Measurements from ENCODE around the gene SSTR3. TPM values are rescaled to one million over a fixed set of nuclear protein-coding genes. Genes with fewer than 3 reads are reported as not detected.
"Not testable (repeated sequence)": the region's sequence is repeated elsewhere in the genome, so short reads cannot be mapped to it uniquely, and the experiment has no call there.

Gene SSTR3
- under 1 TPM in 1 of 2 donors, not detected in 1; 0.17 TPM for total RNA-seq
- long read RNA-seq, result 0 reads

DNA sequence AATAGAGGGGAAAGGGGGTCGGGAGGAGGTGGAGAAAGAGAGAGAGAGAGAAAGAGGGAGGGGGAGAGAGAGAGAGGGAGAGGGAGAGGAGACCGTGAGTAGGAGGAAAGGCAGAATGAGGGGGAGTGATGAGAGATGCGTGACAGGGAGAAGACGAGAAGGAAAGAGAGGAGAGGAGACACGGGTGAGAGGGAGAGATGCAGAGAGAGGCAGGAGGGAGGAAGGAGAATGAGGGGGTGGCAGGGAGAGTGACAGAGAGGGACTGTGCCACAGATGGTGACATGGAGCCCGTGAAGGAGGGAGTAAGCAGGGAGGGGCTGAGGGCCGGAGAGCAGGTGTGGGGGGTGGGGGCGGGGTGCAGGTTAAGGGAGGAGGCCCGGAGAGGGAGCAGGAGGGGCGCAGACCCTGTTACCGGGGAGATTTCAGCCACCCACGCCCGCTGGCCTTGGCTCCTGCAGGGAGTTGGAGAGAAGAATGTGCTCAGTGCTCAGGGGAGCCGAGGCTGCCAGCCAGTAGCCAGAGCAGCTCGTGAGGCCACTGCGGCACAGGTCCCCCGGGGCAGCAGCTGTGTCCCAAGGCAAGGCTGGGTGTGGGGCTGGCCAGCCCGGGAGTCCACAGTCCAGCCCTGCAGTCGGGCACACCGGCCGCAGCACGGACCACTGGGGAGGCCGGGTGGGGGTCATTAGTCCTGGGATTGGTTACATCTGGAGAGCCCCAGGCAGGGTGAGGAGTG lies at the start of gene SSTR3:
SSTR3 (minus strand) TSS at position 304 of the 733 bp plus-strand sequence. CDS start 4,674 bp downstream, outside the sequence.
- DNase-seq (no peak), ATAC-seq (peak; percentile 21)
- intact Hi-C loops (cut with DNase I, micrococcal nuclease), result no loop called here

DNA sequence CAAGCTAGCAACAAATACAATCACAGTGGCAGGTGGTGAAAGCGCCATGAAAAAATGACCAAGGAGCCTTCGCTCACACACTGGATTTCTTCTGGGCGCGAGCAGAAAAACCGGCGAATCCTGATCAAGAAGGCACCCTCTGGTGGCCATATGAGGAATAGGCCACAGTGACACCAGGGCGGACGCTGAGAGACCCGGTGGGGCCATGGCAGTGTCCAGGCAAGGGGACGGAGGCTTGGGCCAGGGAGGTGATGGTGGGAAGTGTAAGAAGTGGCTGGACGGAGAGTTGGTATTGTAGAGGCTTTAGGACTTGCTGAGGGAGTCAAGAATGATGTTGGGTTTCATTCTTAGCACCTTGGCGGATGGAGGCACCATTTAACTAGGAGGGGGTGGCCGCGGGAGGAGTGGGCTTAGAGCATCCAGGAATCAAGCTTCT lies 48.6 kb upstream of the SSTR3 start:
- DNase-seq, result peak in 1 of 2 donors; percentile 68
- peak; percentile 72 for ATAC-seq

DNA sequence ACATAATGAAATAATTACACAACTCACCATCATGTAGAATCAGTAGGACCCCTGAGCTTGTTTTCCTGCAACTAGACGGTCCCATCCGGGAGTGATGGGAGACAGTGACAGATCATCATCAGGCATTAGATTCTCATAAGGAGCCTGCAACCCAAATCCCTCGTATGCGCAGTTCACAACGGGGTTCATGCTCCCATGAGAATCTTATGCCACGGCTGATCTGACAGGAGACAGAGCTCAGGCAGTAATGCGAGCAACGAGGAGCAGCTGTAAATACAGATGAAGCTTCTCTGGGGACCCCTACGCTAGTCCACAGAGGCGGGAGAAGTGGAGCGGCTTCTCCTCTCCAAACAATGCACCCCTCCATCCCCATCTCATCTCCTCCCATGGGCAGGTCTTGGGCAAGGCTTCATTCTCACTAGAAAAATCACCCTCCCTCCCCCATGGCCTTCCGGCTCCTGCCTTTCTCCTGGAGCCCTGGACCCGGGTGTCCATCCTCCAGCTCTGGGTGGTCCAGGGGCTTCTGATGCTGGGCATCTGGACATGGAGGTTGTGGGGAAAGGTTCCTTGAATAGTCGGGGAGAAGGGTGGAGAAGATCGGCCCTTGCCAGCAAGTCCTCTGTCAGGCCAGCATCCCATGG lies 48.0 kb upstream of the SSTR3 start:
- ATAC-seq, result no peak
- intact Hi-C loops (cut with DNase I, micrococcal nuclease), result no loop called here
- DNase-seq, result no peak

More for the DNA sequence above, 48.6 kb upstream of the SSTR3 start:
- intact Hi-C loops (cut with DNase I, micrococcal nuclease), result no loop called here

DNA sequence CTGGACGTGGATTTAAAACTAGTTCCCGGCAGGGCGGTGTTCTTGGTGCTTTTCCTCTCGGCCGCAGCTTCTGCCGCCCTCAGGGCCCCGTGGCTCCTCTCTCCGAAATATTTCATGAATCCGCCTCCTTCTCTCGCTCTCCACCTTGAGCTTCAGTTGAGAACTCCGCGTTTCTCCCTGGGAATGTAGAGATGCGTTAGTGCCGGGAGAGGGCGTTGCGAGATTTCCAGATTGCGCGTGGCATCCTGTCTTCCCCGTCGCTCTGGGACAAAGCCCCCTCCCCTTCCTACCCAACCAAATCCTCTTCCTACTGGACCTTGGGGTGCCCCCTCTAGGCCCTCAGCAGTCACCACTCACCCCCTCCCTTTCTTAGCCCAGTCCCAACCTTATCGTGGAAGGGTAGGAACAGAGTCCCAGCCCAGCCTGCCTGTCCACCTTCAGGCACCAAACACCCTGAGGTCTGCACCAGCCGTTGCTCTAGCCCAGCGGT lies 47.3 kb upstream of the SSTR3 start:
- peak; percentile 60 for ATAC-seq
- no peak for DNase-seq
- intact Hi-C loops (cut with DNase I, micrococcal nuclease), result no loop called here

DNA sequence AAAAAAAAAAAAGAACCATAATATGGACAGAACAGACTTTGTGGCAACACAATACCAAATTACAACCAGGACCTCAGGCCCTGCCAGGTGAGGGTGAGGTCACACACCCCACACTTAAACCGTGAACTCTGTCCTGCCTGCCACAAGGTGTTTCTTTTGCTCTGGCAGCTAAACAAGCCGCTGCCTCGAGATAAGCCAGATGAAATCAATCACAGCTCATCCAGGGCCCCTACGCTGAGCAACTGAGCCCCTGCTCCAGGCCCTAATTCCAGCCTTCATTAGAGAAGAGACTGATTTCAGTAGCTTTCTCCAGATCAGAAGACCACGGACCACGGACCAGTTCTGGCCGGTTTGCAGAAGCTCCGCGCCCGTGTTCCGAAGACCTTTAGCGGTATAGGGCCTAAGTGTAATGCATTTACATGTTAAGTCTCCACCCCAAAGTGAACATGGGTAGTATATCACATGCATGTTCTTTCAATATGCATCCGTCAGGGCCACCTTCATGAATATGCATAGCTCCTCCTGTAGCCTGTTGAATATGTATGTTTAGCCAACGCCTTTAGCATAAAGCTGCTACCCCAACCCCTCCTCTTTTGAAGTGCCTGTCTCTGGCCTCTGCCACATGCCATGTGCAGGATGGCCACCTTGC lies 46.6 kb upstream of the SSTR3 start:
- peak; percentile 67 for ATAC-seq
- DNase-seq, result no peak
- intact Hi-C loops (cut with DNase I, micrococcal nuclease), result no loop called here

DNA sequence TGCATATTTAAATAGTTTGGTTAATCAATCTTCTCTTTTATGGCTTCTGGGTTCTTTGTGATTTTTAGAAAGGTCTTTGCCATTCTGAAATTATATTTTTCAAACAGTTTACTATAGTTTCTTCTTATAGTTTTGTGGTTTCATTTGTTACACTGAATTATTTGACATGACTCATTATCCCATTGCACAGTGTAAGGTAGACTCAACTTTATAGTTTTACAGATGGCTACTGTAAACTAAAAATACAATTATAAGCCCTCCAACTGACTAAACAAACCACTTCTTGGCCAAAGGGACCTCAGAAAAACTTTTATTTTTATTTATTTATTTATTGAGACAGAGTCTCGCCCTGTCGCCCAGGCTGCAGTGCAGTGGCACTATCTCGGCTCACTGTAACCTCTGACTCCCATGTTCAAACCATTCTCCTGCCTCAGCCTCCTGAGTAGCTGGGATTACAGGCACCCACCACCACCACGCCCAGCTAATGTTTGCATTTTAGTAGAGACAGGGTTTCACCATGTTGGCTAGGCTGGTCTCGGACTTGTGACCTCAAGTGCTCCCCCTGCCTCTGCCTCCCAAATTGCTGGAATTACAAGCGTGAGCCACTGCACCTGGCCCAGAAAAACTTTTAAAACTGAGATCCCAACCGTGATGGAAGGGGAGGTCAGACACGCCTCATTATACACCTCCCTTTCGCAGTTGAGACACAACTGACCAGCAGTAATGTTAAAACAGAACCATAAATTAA lies 45.9 kb upstream of the SSTR3 start:
- intact Hi-C loops (cut with DNase I, micrococcal nuclease), result no loop called here
- ATAC-seq (no peak), DNase-seq (no peak)

DNA sequence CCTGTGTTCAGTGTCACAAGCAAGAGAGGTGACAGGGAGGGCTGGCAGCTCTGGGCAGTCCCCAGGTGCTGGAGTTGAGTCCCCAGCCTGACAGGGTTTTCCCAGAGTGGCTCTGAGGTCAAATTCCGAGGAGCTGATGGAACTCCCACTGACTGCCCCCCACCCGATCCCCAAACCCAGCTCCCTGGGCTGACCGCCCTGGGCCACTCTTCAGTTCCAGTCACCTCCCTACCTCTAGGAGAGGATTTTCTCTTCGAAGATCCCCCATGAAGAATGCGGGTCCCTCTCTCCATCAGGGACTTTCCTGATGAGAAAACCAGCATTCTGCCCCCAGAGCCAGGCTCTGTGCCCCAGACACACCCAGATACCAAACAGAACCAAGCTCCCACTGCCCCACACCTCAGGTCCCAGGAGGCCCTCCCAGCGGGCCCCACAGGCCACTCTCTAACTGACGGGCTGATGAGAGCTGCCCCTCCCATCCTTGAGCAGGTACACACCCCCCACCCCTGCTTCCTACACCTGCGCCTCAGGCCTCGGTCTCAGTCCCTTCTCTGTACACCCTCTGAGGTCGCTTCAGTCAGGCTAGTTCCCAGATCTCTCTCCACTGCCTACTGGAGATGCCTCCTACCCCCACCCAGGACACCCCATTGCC lies 43.9 kb upstream of the SSTR3 start:
- intact Hi-C loops (cut with DNase I, micrococcal nuclease), result no loop called here
- no peak for ATAC-seq
- no peak for DNase-seq

DNA sequence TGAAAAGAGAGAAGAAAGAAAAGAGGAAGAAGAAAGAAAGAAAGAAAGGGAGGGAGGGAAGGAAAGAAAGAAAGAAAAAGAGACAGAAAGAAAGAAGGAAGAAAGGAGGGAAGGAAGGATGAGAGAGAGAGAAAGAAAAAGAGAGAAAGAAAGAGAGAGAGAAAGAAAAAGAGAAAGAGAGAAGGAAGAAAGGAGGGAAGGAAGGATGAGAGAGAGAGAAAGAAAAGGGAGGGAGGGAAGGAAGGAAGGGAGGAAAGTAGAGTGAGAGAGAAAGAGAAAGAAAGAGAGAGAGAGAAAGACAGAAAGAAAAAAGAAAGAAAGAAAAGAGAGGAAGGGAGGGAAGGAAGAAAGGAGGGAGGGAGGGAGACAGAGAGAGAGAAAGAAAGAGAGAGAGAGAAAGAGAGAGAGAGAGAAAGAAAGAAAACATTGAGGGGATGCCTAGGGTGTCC lies 43.3 kb upstream of the SSTR3 start:
- no peak for ATAC-seq
- intact Hi-C loops (cut with DNase I, micrococcal nuclease), result no loop called here
- no peak for DNase-seq

DNA sequence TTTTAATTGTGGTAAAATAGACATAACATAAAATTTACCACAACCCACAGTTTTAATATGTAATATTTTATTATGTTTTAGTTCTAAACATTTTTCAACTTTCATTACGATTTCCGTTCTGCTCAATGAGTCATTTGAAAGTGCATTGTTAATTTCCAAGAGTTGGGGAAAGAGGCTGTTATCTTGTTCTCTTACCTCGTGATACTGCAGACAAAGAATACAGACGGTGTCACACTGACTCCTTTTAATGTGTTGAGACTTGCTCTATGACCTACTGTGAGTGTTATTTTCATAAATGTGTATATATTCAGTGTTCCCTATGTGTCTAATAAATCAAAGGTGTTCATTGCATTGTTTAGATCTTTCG lies 42.6 kb upstream of the SSTR3 start:
- no peak for ATAC-seq
- intact Hi-C loops (cut with DNase I, micrococcal nuclease), result no loop called here
- DNase-seq, result no peak

DNA sequence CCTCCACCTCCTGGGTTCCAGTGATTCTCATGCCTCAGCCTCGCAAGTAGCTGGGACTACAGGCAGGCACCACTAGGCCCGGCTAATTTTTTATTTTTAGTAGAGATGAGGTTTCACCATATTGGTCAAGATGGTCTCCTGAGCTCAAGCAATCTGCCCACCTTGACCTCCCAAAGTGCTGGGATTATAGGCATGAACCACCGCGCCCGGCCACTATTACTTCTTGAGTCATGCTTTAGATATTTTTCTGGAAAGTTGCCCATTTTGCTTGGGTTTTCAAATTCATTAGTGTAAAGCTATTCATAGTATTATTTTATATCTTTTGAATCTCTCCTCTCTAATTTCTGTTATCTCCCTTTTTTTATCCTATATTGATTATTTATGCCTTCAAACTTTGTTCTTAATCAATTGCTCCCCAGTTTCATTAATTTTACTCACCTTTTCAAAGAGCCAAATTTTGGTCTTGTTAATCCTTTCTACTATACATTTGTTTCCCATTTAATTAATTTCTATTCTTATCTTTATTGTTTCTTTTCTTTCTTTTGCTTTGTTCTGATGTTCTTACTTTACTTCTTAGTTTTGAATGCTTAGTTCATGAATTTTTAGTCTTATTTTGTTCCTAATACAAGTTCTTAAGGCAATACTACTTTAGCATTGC lies 42.1 kb upstream of the SSTR3 start:
- DNase-seq, result no peak
- ATAC-seq, result no peak
- intact Hi-C loops (cut with DNase I, micrococcal nuclease), result no loop called here

DNA sequence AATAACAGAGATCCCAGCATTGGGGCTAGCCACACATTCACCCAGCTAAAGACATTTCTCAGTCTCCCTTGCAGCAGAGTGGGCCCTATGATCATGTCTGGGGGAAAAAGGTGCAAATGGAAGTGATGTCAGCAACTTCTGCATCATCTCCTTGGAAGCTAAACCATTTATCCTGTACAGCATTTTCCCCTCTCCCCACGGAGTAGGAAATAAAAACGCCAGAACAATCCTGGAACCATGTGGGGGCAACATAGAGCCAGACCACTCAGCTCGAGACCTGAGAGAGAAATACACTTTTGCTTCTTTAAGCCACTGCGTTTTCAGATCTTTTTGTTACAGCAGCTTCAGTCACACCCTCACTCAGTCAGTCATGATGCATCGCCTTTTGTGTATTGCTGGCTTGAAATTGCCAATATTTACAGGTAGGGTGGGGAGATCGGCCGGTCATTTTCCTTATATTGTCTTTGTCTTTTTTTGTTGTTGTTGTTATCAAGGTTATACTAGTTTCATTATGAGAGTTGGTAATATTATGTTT lies 40.9 kb upstream of the SSTR3 start:
- ATAC-seq (no peak), DNase-seq (no peak)
- intact Hi-C loops (cut with DNase I, micrococcal nuclease), result no loop called here

DNA sequence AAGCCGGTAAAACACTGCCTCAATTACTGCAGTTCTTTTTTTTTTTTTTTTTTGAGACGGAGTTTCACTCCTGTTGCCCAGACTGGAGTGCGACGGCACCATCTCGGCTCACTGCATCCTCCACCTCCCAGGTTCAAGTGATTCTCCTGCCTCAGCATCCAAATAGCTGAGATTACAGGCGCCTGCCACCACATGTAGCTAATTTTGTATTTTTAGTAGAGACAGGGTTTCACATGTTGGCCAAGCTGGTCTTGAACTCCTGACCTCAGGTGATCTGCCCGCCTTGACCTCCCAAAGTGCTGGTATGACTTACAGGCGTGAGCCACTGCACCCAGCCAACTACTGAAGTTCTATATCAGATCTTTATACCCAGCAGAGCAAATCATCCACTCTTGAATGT lies 39.6 kb upstream of the SSTR3 start:
- ATAC-seq; DNase-seq; intact Hi-C loops (cut with DNase I, micrococcal nuclease): not testable (repeated sequence)

DNA sequence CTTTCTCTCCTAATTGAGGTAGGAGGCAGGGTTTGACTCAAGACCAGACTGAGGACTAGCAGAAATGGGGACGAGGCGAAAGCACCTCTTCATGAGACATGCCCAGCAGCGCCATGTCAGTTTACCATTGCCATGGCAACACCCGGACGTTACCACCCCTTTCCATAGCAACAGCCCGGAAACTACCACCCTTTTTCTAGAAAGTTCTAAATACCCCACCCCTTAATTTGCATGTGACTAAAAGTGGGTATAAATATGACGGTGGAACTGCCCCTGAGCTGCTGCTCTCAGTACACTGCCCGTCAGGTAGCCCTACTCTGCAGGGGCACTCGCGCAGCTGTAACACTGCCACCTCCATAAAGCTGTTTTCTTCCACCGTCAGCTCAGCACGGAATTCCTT lies 37.7 kb upstream of the SSTR3 start:
- intact Hi-C loops (cut with DNase I, micrococcal nuclease), result no loop called here
- DNase-seq (no peak), ATAC-seq (no peak)

DNA sequence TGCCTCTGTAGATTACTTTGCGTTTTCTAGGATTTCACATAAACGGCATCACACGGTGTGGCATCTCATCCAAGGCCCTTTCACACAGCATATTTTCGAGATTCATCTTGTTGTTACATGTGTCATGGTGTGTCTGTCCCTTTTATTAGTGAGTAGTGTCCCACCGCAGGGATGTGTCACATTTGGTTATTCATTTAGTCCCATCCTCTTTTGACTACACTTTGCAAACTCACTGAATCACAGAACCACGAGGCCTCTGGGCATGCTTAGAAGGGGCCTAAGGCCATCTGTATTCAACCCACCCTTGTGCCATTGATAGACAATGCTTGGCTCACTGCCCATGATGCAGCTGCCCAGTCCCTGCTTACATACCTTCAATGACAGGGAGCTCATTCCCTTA lies 36.0 kb upstream of the SSTR3 start:
- intact Hi-C loops (cut with DNase I, micrococcal nuclease), result no loop called here
- ATAC-seq (no peak), DNase-seq (no peak)

DNA sequence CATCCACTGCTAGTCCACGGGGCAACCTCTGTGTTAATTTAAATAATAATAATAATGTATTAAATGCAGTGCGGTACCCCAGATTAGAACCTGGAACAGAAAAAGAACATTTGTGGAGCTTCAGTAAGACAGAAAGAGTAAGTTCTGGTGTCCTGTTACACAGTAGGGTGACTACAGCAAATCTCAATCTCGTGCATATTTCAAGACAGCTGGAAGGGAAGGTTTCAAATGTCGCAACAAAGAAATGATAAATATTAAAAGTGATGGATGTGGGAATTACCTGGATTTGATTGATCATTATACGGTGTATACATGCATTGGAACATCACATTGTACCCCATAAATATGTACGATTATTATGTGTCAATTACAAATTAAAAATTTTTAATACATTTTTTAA lies 33.5 kb upstream of the SSTR3 start:
- intact Hi-C loops (cut with DNase I, micrococcal nuclease), result no loop called here
- DNase-seq (no peak), ATAC-seq (no peak)

DNA sequence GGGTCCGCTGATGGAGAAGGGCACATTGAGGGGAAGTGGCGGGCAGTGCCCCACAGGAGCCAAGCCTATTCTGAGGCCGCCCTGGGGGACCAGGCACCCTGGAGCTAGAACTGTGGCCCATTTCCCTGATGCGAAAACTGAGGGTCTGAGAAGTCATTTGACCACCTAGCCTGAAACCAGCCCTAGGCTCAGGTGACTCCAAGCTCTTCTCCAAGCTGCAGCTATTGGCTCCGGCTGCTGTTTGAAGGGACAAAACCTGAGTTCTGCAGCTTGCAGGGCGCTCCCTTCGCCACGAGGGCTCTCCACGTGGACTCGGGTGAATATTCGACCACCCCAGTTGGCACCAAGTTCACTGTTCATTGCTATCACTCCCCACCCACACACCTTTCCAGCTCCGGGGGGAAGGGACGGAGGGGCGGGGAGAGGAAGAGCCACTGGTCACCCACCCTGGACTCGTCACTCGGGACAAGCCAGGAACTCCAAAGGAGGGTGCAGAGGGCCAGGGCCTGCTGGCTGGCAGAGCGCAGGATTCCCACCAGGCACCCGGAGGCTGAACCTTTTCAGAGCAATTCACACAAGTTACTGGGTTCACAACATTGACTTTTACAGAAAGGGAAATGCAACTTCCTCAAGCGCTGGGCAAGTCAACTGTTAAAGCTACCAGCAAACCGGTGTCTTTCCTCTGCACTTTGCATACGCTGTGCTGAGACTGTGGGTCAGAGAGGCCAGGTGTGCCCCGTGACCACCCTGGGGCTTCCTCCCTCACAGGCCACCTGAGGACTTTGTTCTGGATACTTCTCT lies 32.8 kb upstream of the SSTR3 start:
- intact Hi-C loops (cut with DNase I, micrococcal nuclease), result no loop called here
- ATAC-seq, result no peak
- DNase-seq, result no peak
